Activated T-cell treated with anti-CD3 and anti-CD28 coated beads for 24 hours (primary cell): Measurements from ENCODE around the gene CUL3.

Source experiments
- DNase-seq: peaks from one replicate; pipeline ENCODE4 v3.0.0-alpha.2; 2020; ENCODE audit warnings: low read depth

Gene CUL3

GRCh38 chr2:224421065-224421464 lies 164.1 kb downstream of the CUL3 start:
- no peak for DNase-seq
